Measurements from ENCODE around the gene DCST2.

The DCST2 gene

DNA sequence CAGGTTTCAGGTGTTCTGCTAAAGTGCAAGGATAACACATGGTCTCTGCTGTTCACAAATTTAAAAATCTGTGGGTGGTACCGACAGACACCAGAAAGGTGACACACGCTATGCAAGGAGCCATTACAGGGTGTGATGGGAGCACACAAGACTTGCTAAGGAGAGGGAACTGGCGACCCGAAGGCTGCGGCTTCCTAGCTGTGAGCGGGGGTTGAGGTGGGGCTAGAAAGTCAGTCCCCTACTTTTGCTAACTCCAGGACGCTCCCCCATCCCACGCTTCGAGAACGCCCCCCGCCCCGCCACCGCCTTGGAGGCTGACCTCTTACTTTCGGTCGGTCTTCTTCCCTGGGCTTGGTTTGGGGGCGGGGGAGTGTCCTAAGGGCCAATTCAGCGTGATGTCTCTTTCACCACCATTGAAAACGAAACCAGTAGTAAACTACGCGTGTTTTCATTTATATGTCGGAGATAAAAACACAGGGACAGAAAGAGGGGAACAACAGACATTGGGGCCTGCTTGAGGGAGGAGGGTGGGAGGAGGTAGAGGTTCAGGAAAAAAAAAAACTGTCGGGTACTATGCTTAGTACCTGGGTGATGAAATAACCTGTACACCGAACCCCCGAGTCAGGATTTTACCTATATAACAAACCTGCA, 58.0 kb downstream of the DCST2 start:
- DNase-seq (ENCODE audit: low spot score), result no peak

DNA sequence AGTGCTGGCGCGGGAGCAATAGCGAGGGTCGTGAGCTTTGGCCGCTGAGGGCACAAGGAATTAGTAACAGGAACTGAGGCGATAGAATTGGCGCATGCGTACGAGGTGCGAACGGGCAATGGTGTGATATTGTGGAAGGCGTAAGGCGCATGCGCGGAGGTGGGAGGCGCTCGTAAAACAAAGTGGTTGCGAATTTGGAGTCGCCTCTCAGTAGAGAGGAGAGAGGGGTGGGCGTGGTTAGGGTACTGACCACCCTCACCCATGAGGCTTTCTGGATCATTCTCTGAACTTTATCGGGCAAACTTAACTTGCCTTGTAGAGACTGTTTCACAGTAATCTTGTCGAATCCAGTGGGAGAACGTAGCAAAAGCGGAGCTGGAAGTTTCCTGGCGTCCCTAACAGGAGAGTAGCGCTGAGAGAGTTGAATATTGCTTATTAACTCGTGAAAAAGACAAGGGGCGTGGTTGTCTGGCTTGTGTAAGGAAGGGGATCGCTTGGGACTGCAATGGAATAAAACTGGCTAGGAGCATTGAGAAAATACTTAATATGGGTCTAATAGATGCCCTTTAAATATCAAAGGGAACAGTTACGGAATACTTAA, 58.7 kb downstream of the DCST2 start:
- DNase-seq (ENCODE audit: low spot score), result peak; percentile 78

DNA sequence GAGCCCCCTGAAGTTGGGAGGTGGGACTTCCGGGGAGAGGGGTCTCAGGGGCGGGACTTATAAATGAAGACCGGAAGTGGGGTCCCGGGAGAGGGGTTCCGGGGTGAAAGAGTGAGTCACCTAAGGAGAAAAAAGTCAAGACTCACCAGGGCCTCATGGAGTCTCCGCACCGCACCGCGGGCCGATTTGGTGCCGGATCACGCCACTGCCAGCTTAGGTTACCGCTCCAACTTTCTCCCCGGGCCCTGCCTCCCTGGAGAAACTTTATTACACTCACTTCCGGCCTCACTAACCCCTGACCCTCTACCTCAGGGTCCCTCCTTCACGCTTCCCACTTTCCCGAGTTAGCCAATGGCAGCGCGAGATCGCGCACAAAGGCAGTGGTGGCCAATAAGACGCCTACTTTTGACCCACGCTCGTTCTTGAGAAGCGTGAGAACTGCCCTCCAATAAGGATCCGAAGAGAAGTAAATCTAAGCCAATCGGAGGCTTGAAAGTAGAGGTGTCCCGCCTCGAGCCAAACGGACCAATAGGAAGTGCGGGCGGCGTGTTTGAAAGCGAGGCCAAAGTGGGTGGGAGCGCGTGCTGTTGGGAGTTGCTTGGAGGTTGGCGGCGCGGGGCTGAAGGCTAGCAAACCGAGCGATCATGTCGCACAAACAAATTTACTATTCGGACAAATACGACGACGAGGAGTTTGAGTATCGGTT, 59.3 kb downstream of the DCST2 start, which contains the start of gene CKS1B:
CKS1B (plus strand) TSS at position 580 of the 706 bp plus-strand sequence; CDS start at position 645, 65 bp downstream.
- peak; percentile 93 for DNase-seq (ENCODE audit: low spot score)

DNA sequence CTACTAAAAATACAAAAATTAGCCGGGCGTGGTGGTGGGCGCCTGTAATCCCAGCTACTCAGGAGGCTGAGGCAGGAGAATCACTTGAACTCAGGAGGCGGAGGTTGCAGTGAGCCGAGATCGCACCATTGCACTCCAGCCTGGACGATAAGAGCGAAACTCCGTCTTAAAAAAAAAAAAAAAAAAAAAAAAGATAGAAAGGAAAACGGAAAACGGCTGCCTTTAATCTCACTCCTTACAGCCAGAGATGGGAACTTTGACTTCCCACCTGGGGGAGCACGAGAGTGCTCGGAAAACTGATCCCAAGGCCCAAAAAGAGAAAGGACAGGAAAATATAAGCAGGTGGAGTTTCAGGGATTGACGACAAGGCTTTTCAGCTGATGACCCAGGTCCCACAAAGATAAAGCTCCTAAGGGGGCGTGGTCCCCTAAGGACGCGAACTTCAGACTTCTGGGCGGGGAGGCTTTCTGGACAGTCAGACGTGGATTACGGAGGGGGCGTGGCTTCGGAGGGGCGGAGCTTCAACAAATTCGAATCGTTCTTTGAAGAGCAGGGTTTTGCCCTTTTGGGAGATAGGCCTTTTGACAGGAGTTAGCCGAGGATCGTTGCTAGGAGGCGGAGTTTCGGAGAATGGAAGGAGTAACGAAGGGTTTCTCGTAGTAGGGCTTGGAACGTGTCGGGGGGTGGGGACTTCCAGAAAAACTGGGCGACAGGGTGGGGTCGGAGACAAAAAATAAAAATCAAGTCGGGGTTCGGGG, 60.1 kb downstream of the DCST2 start:
- peak; percentile 74 for DNase-seq (ENCODE audit: low spot score)

DNA sequence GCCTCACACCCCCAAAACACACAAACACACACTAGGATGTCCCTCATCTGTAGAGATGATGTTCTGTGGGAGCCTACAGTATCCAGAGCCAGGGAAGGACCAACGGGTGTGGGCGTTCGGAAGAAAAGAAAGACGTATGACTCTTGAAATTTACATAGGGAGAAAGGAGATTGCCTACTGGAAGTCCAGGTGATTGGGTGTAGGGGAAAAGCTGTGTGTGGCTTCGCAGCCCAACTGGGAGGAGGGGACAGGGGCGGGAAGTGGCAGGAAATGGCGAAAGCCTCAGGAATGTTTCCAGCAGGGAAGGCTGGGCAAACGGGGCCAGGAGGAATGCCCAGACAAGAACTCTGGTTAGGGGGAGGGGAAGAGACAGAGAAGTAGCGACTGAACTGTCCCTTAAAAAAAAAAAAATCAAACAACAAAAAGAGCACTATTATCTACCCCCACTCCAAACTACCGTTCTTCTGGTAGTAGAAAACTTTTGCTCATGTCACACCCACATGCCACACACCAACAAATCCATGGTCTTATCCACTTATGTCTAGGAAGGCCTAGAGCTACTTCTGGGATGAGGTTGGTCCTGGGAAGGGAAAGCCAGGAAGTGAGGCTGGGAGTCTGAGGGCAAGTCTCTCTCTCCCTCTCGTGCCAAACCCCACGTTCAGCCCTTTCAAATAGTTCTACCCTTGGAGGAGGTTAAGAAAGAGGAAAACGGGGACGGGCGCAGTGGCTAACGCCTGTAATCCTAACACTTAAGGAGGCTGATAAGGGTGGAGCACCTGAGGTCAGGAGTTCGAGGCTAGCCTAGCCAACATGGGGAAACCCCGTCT, 60.9 kb downstream of the DCST2 start:
- DNase-seq (ENCODE audit: low spot score), result peak; percentile 77

DNA sequence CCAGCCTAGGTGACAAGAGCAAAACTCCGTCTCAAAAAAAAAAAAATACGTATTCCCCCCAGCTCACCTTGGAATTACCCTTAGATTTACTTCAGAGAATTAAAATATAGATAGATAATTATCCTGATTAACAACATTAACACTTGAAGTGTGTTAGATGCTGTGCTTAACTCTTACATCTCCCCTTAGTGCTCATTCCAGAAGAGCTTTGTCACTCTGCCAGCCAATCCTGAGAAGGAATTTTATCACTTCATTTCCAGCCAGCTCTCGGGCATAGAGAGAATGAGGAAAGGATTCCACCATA, 61.4 kb downstream of the DCST2 start:
- DNase-seq (ENCODE audit: low spot score), result no peak

DNA sequence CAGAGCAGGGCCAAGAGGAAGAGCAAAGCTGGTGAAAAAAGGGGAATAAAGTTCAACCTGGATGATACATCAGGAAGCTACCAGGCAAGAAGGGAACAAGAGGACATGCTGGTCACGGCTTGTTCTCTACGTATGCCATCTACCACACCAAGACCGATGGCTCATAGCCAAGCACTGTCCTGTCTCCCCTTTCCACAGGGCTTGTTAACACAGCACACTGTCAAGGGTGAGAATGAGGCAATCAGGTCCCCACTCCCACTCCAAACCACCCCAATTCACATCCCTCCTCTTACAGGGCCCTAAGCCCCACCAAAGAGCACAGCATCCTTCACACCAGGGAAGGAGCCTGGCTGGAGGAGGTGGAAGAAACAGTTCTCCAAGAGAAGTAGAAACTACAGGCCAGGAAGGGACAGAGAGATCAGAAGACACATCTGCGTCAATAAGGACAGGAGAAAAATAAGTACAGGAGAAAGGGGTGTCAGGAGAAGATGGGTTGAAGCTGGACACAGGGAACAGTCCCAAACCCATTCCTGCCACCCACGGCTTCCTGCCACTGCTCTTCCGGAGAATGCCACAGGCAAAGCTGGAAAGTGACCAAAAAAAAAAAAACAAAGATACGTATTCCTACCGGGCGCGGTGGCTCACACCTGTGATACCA, 62.1 kb downstream of the DCST2 start:
- no peak for DNase-seq (ENCODE audit: low spot score)

DNA sequence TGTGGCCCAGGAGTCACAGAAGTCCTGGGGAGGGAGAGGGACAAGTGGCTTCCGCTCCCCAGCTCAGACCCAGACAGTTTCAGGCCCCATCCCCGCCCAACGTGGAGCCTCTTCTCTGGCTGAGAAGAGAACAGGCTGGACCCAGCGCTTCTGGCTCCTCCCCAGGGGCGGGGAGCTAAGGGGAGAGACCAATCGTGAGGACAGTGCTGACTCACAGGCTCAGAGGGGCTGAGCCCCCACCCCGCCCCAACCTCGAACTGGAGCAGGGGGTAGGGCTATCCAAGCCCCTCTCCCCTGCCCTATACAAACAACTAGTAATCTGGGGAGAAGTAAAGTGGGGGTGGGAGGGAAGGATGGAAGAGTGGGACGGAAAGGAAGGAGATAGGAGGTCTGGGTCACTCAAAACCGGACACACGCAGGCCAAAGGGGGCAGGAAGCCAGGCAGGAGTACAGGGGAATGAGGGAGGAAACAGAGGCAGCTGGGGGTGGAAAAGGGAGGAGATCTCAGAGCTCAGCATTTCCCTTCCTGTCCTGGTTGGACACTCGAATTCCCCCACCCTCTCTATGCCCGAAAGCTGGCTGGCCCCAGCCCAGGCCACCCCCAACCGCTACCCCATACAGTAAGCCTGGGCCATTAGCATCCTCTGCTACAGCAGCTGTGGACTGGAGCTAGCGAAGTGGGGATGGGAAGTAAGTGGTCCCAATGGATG, 62.8 kb downstream of the DCST2 start, which contains the start of gene SHC1:
SHC1 (minus strand) TSS at position 117 of the 710 bp plus-strand sequence. CDS start 221 bp downstream, outside the sequence.
- peak; percentile 90 for DNase-seq (ENCODE audit: low spot score)

DNA sequence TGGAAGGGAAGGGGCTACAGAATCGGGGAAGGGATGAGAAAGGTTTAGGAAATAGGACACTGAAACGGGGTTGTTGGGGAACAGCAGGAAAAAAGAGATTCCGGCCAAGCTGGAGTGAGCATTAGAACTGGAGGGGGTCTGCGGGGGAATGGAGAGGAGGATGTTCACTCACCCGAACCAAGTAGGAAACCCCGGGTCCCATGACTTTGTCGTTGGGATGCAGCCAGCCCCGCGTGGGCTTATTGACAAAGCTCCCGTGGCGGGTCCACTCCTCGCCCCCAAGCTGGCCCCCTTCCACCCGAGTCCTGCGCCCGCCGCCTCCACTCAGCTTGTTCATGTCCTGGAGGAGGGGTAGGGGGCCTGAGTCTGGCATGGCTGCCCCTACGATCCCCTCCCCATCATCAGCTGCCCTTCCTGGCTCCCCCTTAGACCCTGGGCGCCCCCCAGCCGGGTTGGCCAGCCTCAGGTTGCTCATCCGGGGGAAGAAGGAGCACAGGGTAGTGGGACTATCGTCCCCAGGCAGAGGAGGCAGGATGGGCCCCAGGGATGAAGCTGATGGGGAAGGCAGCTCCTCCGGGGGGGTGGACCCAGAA, 63.6 kb downstream of the DCST2 start:
- DNase-seq (ENCODE audit: low spot score), result no peak

DNA sequence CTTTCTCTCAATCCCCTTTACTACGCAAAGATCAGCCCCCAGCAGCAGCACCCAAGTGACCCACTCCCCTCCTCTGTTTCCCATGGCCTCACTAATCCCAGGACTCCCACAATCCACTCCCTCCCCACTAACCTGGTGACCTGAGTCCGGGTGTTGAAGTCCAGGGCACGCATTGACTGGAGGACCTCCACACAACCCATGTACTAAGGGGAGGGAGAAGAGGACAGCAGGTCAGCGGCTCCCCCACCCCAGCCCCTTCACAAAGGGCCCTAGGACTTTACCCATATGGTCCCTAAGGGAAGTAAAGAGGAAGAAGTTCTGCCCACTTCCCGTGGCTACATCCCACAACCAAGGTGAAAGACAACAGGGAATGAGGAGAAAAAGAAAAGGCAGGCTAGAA, 64.3 kb downstream of the DCST2 start:
- no peak for DNase-seq (ENCODE audit: low spot score)

DNA sequence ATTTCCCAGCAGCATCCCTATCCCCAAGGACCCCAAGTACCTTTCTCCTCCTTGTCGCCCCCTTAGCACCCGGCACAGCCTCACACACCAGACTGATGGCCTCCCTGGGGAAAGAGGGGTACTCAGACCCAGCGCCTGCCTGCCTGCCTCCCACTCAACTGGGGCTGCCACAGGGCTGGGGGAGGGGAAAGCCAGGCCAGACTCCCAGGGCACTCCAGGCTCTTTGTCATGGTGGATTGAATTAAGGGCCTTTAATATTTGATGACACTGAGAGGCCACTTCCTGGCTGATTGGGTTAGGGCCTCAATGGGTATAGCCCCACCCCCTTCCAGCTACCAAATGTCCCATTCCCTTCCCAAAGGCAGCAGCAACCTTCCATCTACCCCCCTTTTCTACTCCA, 64.8 kb downstream of the DCST2 start:
- no peak for DNase-seq (ENCODE audit: low spot score)

All from HuH-7 (cell line).